AG09309 (cell line): ENCODE data around the gene FAM90A1.
A peak's percentile ranks its signal among the peaks of the same experiment; 100 is the strongest.
"Not testable (repeated sequence)": the region's sequence is repeated elsewhere in the genome, so short reads cannot be mapped to it uniquely, and the experiment has no call there.

Experiments used
- DNase-seq: peaks from one replicate; pipeline ENCODE4 v3.0.0-alpha.2; 2010; ENCODE audit warnings: low read depth
- H3K4me3 ChIP-seq: 2 replicates; pipeline ENCODE4 v1.5.1; 2011; ENCODE audit warnings: mild to moderate bottlenecking, low read depth, low read length, moderate library complexity; ENCODE audit not compliant: control insufficient read depth

FAM90A1 gene, protein sequence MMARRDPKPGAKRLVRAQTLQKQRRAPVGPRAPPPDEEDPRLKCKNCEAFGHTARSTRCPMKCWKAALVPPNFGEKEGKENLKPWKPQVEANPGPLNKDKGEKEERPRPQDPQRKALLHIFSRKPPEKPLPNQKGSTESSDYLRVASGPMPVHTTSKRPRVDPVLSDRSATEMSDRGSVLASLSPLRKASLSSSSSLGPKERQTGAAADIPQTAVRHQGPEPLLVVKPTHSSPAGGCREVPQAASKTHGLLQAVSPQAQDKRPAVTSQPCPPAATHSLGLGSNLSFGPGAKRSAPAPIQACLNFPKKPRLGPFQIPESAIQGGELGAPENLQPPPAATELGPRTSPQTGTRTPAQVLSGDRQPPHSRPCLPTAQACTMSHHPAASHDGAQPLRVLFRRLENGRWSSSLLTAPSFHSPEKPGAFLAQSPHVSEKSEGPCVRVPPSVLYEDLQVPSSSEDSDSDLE

DNA sequence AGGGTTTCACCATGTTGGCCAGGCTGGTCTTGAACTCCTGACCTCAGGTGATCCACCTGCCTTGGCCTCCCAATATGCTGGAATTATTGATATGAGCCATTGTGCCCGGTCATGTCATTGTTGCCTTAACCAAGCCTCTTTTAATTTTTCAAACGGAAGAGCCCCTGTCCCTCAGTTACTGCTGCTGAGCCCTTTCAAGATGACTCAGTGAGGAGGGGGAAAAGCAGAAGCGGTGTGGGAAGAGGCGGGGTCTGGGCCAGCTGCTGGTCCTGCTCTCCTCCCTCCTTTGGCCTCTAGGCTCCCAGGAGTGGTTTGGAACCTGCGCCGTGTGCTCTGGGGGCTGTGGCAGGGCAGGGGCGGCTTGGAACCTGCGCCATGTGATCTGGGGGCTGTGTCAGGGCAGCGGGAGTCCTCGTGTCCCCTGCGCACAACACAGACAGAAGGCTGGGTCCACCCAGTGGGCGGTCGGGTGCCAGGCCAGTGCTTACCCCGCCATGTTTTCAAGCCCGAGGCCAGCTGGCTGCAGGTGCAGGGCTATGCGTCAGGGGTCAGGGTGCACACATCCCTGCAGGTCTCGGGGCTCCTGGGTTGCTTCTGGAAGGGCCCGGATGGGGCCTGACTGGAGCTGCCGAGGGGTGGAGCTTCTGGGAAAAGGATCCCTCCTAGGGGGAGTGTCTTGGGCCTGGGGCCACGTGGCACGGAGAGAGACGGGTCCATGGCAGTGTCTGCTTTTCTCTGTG, at the start of gene FAM90A1:
TSS of gene FAM90A1 (minus strand) at position 627 of the 740 bp plus-strand sequence. CDS start 2,786 bp downstream, outside the sequence.
- not testable (repeated sequence) for DNase-seq, H3K4me3 ChIP-seq

DNA sequence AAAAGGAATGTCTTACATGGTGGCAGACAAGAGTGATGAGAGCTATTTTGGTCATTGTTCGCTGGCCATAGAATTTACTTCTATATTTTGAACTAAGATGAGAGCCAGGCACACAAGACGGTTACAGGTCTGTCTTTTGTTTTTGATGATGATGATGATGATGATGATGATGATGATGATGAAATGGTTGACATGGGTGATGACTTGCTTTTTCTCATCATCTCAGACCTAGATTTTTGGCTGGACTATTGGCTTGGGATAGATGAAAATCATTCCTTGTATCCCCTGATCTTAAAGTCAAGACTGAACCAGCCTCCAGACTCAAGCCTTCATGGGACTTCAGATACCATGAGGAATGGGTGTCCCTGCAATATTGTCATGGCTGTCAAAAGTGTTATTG, 49.0 kb upstream of the FAM90A1 start:
- DNase-seq: not testable (repeated sequence)

GRCh38 chr12:8266706-8267105, 39.3 kb upstream of the FAM90A1 start:
- not testable (repeated sequence) for DNase-seq, H3K4me3 ChIP-seq

More for the DNA sequence above, 49.0 kb upstream of the FAM90A1 start:
- H3K4me3 ChIP-seq: not testable (repeated sequence)

- not testable (repeated sequence) for H3K4me3 ChIP-seq, DNase-seq
Measured at GRCh38 chr12:8264236-8264635, 36.8 kb upstream of the FAM90A1 start.

- DNase-seq, H3K4me3 ChIP-seq: not testable (repeated sequence)
Measured at GRCh38 chr12:8261111-8261554, 33.7 kb upstream of the FAM90A1 start.

GRCh38 chr12:8256356-8256755, 28.9 kb upstream of the FAM90A1 start:
- DNase-seq, H3K4me3 ChIP-seq: not testable (repeated sequence)

- not testable (repeated sequence) for DNase-seq
Measured at GRCh38 chr12:8254705-8255104, 27.3 kb upstream of the FAM90A1 start.

GRCh38 chr12:8252056-8252818, 24.8 kb upstream of the FAM90A1 start:
- H3K4me3 ChIP-seq, DNase-seq: not testable (repeated sequence)

More at GRCh38 chr12:8254705-8255104, 27.3 kb upstream of the FAM90A1 start:
- H3K4me3 ChIP-seq: not testable (repeated sequence)

GRCh38 chr12:8251616-8252015, 24.2 kb upstream of the FAM90A1 start:
- not testable (repeated sequence) for H3K4me3 ChIP-seq, DNase-seq

DNA sequence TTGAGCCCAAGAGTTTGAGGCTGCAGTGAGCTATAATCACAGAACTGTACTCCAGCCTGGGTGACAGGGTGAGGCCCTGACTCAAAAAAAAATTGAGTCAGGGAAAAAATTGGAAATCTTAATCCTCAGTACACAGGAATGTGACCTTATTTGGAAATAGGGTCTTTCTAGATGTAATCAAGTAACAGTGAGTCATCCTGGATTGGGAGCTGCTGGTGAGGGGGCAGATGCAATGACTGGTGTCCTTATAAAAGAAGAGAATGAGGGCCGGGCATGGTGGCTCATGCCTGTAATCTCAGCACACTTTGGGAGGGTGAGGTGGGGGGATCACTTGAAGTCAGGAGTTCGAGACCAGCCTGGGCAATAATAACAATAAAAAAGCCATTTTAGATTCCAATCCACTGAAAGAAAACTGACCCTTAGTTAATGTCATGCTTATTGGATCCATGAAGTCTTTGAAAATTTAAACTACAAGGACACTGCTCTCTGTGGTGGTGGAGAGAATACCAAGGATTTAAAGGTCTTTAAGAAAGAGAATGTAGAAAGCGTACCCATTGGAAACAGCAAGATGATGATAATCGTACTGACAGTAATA, 19.6 kb upstream of the FAM90A1 start:
- not testable (repeated sequence) for H3K4me3 ChIP-seq, DNase-seq

GRCh38 chr12:8243682-8244161, 16.3 kb upstream of the FAM90A1 start:
- not testable (repeated sequence) for DNase-seq
- peak overlapping the region; percentile 52 for H3K4me3 ChIP-seq

DNA sequence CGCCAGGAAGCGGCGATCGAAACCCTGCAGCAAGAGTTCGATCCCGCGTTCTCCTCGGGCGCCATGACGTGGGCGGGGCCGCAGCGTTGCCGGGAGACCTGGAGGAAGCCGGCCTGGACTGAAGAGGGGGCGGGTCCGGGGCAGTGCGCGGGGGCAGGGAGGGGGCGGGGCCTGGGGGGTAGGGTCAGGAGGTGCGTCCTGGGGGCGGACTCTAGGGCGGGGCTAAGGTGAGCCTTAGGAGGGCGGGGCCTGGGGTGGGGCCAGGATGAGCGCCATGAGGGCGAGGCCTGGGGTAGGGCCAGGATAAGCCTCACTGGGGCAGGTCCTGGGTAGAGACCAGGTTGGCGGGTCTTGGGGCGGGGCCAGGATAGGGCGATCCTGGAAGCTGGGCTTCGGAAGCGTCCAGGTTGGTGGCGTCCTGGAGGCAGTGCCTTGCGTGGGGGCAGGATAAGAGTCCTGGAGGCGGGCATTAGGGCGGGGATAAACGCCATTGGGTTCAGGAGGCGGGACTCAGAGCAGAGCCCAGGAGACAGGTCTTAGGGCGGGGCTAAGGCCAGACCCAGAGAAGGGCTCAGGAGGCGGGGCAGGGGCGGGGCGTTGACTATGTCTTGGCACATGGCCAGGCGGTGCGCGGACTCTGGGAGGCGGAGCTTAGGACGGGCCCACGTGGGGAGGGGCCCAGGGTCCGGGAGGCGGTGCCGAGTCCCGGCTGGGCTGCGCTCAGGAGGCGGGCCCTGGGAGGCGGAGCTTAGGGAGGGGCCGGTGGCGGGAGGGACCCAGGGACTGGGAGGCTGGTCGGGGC, 15.7 kb upstream of the FAM90A1 start:
- peak; percentile 82 for DNase-seq
- H3K4me3 ChIP-seq: peak overlapping the region; percentile 58

- DNase-seq: not testable (repeated sequence)
- H3K4me3 ChIP-seq: peak overlapping the region; percentile 58
Measured at GRCh38 chr12:8242622-8242879, 15.1 kb upstream of the FAM90A1 start.

DNA sequence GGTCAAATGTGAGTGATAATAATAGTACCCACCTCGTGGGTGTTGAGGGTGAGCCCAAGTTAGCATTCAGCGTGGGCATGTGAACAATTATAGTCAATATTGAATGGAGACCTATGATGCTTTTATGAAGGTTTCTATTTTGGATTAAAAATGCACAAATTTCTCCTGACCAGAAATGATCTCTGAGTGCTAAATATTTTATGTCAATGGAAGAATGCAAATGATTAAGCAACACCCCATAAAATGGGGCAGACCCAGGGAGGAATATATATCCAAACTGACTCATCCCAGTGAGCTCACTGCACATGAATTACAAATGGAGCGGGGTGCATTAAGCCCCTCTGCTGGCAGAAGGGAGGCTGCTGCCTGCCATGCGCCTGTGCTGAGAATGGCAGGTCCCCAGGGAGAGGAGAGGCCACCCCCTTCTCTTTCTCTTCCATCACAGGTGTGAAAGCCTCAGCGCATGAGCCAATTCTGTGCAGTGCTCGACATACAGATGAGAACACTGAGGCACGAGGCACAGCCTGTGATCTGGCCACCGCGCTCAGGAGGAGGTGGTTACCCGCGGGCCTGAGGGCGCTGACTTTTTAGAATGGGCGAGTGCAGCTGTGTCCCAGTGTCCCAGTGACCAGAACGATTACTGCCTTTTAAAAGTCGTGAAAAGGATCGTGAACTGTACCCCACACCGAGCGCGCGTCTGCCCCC, 14.7 kb upstream of the FAM90A1 start:
- peak overlapping the region; percentile 58 for H3K4me3 ChIP-seq
- DNase-seq: not testable (repeated sequence)

GRCh38 chr12:8240340-8241114, 13.1 kb upstream of the FAM90A1 start:
- H3K4me3 ChIP-seq, DNase-seq: not testable (repeated sequence)

- not testable (repeated sequence) for DNase-seq, H3K4me3 ChIP-seq
Measured at GRCh38 chr12:8237031-8237430, 9.6 kb upstream of the FAM90A1 start.
